Mucosa of rectum (tissue), 2 donors: ENCODE measurements around the gene SECTM1.

Experiments
- H3K27ac ChIP-seq, 2 donors: one replicate each; pipeline ENCODE4 v1.7.0; 2013; ENCODE audit warnings: inconsistent platforms in 2 of 2, low read depth in 2 of 2, low read length in 2 of 2
- H3K27me3 ChIP-seq, 2 donors: one replicate each; pipeline ENCODE4 v1.7.0; 2013; ENCODE audit warnings: low read length in 2 of 2; ENCODE audit not compliant: control insufficient read depth in 2 of 2, insufficient read depth in 2 of 2
- H3K36me3 ChIP-seq, 2 donors: one replicate each; pipeline ENCODE4 v1.7.0; 2013; ENCODE audit warnings: low read length in 2 of 2; ENCODE audit not compliant: control insufficient read depth in 2 of 2, insufficient read depth in 2 of 2
- H3K4me1 ChIP-seq, 2 donors: one replicate each; pipeline ENCODE4 v1.7.0; 2013; ENCODE audit warnings: low read length in 2 of 2, mild to moderate bottlenecking in 1 of 2; ENCODE audit not compliant: control insufficient read depth in 2 of 2, insufficient read depth in 2 of 2
- H3K4me3 ChIP-seq, 2 donors: one replicate each; pipeline ENCODE4 v1.7.0; 2013; ENCODE audit warnings: low read length in 2 of 2
- H3K9ac ChIP-seq, 2 donors: one replicate each; pipeline ENCODE4 v1.7.0; 2013; ENCODE audit warnings: low read length in 2 of 2, low read depth in 1 of 2, mild to moderate bottlenecking in 1 of 2
- H3K9me3 ChIP-seq, 2 donors: one replicate each; pipeline ENCODE4 v1.7.0; 2013; ENCODE audit warnings: low read length in 2 of 2; ENCODE audit not compliant: control insufficient read depth in 2 of 2
- donor health status: healthy.
- donor health status: Normal muscosa, but diverticular disease.

SECTM1 gene

DNA sequence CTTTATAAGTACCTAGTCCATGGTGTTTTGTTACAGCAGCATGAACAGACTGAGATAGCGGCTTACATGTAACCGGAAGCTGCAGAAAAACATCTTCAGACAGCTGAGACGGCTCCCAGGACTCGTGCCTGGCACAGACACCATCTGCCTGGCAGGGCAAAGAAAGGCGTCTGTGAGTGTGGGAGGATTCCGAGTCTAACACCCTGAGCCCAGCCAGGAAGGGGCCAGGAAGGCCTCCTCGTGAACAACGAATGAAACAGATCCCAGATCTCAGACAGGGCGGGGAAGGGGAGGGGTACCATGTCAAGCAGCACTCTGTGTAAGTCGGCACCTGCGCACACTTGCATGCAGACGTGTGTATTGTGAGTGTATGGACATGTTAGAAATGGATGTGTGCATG is 55.7 kb downstream of the SECTM1 start:
- H3K27ac ChIP-seq: no peak overlapping the region
- no peak overlapping the region for H3K4me3 ChIP-seq
- peaks cover 22 to 29% of the 10 kb centered on the region in 2 donors for H3K4me1 ChIP-seq
- no peaks in the 10 kb centered on the region for H3K36me3 ChIP-seq
- H3K9ac ChIP-seq: no peak overlapping the region
- H3K9me3 ChIP-seq: no peaks in the 10 kb centered on the region
- H3K27me3 ChIP-seq: no peaks in the 10 kb centered on the region

DNA sequence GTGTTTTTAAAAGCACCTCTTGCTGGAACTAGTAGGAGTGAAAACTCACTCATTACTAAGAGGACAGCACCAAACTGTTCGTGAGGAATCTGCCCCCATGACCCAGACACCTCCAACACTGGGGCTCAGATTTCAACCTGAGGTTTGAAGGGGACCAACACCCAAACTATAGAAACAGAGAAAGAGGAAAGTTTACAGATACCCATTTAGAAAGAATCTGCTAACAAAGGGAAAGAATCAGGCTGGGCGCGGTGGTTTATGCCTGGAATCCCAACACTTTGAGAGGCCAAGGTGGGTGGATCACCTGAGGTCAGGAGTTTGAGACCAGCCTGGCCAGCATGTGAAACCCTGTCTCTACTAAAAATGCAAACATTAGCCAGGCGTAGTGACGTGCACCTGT is 56.6 kb downstream of the SECTM1 start:
- H3K9ac ChIP-seq: no peak overlapping the region
- no peak overlapping the region for H3K27ac ChIP-seq
- no peaks in the 10 kb centered on the region for H3K27me3 ChIP-seq
- peaks cover under 1% of the 10 kb centered on the region in 2 donors for H3K36me3 ChIP-seq
- no peaks in the 10 kb centered on the region for H3K9me3 ChIP-seq
- no peak overlapping the region for H3K4me3 ChIP-seq
- H3K4me1 ChIP-seq: peaks cover 20 to 23% of the 10 kb centered on the region in 2 donors

DNA sequence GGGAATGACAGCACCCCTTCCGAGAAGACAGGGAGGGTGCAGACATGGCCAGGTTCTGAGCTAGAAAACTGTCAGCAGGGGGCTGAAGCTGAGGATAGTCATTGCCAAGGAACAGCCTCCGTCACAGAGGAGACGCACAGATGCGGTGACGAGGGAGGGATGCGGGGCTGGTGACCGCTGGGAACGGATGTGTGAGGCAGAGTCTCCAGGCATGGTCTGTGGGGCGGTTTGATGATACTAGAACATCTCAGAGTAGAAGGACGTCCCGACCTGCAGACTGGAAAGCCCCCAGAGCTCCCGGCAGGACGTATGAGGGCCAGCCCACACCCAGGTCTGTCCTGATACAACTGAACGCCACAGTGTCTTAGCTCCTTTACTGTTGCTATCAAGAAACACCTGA is 58.2 kb downstream of the SECTM1 start:
- no peak overlapping the region for H3K9ac ChIP-seq
- H3K4me1 ChIP-seq: peaks cover 29% of the 10 kb centered on the region in 2 donors
- H3K36me3 ChIP-seq: peaks cover 14 to 15% of the 10 kb centered on the region in 2 donors
- no peak overlapping the region for H3K4me3 ChIP-seq
- H3K27ac ChIP-seq: no peak overlapping the region
- H3K9me3 ChIP-seq: no peaks in the 10 kb centered on the region
- H3K27me3 ChIP-seq: no peaks in the 10 kb centered on the region

DNA sequence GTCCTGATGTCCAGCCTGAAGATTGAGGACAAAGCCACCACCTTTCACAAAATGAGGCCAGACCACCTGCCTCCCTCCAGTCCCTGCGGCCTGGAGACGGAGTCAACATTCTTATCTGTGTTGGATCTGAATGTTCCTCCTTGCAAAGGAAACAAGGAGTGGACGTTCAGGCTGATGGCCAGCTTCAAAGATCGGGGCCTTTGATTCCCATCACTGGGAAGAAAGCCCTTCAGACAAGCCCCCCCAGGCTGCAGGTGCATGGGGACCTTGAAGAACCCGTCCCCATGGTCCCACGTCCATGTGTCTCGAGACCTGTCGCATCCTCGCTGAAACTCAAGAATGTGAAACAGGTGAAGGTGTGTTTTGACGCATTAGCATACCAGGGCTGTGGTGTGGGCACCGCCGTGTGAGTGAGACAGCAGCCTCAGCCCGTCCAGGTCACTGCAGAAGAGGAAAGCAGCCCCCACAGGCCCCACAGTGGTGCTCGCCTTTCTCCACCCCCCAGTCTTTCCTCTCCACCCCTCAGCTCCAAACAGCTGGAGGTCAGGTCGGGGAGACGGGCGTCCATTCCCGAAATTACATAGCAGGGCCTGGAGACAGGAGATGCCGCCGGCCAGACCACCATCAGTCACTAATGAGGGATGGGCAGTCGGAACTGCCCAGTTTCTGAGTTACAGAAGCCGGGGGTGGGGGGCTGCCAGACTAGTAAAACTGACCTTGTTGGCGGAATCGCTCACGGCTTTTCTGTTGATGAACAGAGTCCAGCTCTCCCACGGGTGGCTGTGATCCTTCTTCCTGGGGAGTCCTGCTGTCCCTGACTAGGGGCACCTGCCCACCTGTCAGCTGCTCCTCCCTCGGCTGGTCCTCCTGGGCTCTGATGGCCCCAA is 59.2 kb downstream of the SECTM1 start:
- Histone ChIP-seq H3K27ac (peak overlapping the region; percentile 95 to 97), H3K4me1 (peaks cover 38 to 39% of the 10 kb centered on the region in 2 donors), H3K4me3 (peak overlapping the region; percentile 71 to 89), H3K9ac (peak overlapping the region; percentile 18 to 87), H3K36me3 (peaks cover 15 to 20% of the 10 kb centered on the region in 2 donors), H3K9me3 (no peaks in the 10 kb centered on the region), H3K27me3 (no peaks in the 10 kb centered on the region)

DNA sequence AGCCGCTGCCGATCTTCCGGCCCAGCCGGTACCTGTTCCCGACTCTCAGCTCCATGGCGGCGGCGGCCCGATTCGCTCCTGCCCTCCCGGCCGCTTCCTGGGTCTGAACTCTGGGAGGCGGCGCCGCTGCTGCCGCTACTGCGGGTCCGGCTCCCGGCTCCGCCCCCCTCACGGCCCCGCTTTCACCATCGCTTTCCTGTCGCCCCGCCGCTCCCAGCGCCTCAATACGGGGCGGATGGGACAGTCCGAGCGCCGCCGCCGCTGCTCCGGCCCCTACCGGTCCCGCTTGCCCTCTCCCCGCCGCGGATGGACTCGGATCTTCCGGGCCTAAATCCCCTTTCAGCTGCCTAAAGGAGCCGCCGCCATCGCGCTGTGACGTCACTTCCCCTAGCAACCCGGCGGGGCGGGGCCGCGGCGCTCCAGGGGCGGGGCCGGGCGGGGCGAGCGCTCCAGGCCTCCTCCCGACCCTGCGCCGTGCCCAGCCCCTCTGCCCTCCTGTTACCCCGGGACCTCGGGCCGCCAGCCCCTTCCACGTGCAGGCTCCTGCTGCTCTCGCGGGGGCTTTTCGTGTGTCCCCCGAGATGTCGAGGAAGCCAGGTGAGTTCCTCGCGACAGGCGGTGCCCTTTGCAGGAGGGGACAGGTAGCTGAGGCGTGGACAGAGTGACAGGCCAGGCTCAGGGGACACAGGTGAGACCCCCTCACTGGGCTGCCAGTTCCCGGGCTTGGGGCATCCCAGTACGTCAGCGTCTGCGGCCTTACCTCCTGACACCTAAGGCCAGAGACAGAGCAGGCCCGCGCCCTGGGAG is 60.0 kb downstream of the SECTM1 start, which contains the start of gene CSNK1D:
TSS of gene CSNK1D (minus strand) at position 374 of the 807 bp plus-strand sequence. CDS start at position 55, 319 bp downstream.
- no peaks in the 10 kb centered on the region for H3K27me3 ChIP-seq
- H3K4me3 ChIP-seq: peak within 1 kb of the TSS; percentile 82 to 89
- peak within 1 kb of the TSS; percentile 87 to 89 for H3K9ac ChIP-seq
- no peaks in the 10 kb centered on the region for H3K9me3 ChIP-seq
- H3K4me1 ChIP-seq: peaks cover 47% of the 10 kb centered on the region in 2 donors
- peaks cover 17 to 20% of the 10 kb centered on the region in 2 donors for H3K36me3 ChIP-seq
- H3K27ac ChIP-seq: peak within 1 kb of the TSS; percentile 95 to 97

DNA sequence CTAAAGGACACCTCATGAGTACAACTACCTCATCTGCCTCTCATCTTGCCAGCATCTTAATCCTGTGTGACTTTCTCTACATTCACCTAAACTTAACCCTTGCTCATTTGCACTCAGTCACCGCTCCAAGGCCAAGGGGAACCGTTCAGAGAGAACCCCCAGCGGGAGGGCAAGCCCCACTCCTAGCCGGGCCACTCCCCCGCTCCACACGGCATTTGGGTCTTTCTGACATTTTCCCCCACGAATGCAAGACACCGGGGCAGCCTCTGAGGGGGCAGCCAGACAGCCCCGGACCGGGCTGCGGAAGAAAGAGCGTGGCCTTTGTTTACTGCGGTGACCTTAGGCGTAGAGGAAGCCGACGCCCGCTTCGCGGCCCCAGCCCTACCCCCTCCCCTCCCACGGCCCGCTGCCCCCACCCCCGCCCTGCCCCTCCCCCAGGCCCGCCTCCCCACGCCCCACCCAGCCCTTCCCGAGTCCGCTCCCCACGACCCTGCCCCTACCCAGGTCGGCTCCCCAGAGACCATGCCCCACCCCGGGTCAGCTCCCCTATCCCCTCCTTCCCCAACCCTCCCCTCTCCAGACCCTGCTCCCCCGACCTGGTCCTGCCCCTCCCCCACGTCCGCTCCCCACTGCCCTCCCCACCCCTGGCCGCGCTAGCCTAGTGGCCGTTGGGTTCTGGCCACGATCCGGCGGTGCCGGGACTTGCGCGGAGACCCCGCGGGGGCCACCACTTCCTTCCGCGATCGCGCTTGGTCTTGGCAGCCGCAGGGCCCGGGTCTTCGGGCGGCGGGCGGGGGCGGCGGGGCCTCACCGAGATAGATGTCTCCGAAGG is 60.9 kb downstream of the SECTM1 start:
- Histone ChIP-seq H3K4me1 (peaks cover 55% of the 10 kb centered on the region in 2 donors), H3K27me3 (no peaks in the 10 kb centered on the region), H3K36me3 (peaks cover 18 to 20% of the 10 kb centered on the region in 2 donors), H3K9ac (peak overlapping the region; percentile 87 to 89), H3K27ac (peak overlapping the region; percentile 95 to 97), H3K9me3 (no peaks in the 10 kb centered on the region), H3K4me3 (peak overlapping the region; percentile 82 to 89)

DNA sequence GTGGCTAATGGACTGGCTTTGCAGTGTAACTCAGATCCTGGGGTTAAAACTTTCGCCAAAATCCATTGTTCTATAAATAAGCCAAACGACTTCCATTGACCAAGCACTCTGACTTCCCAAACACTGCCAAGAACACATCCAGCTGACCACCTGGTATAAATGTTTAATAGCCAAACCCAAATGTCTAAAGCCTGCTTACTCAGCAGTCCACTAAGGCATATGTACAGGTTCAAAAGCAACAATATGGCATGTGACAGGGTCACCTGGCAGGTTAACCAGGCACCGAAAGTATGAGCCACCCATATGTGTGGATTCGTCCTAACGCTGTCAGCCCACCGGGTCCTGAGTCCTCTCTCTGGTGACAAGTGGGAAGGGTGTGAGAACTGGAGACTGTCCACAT is 62.2 kb downstream of the SECTM1 start:
- H3K36me3 ChIP-seq: peaks cover 20 to 22% of the 10 kb centered on the region in 2 donors
- peak overlapping the region in 1 of 2 donors; percentile 2 for H3K4me3 ChIP-seq
- no peaks in the 10 kb centered on the region for H3K9me3 ChIP-seq
- H3K27me3 ChIP-seq: no peaks in the 10 kb centered on the region
- H3K27ac ChIP-seq: no peak overlapping the region
- peak overlapping the region in 1 of 2 donors; percentile 30 for H3K9ac ChIP-seq
- peaks cover 65 to 66% of the 10 kb centered on the region in 2 donors for H3K4me1 ChIP-seq
